Hematopoietic multipotent progenitor cell treated with erythropoietin and hydrocortisone succinate and interleukin-3 and kit ligand, for 8 days (in vitro differentiated cells): ENCODE data around the gene ANKRD10.

Source experiments
- DNase-seq: peaks from one replicate; pipeline ENCODE4 v3.0.0-alpha.2; 2015

The ANKRD10 gene

DNA sequence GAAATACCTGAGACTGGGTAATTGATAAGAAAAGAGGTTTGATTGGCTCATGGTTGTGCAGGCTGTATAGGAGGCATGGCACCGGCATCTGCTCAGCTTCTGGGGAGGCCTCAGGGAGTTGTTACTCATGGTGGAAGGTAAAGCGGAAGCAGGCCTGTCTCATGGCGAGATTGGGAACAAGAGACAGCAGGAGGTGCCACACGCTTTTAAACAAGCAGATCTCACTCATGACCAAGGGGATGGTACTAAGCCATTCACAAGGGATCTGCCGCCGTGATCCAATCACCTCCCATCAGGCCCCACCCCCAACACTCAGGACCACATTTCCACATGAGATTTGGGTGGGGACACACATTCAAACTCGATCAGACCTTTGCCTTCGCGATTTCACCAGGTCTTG lies 86.2 kb downstream of the ANKRD10 start:
- no peak for DNase-seq
